Measurements from ENCODE around the gene APOBEC4. TPM values are rescaled to one million over a fixed set of nuclear protein-coding genes. Genes with fewer than 3 reads are reported as not detected.

Gene APOBEC4
- total RNA-seq, 1 experiment from 2014 or later = not detected

DNA sequence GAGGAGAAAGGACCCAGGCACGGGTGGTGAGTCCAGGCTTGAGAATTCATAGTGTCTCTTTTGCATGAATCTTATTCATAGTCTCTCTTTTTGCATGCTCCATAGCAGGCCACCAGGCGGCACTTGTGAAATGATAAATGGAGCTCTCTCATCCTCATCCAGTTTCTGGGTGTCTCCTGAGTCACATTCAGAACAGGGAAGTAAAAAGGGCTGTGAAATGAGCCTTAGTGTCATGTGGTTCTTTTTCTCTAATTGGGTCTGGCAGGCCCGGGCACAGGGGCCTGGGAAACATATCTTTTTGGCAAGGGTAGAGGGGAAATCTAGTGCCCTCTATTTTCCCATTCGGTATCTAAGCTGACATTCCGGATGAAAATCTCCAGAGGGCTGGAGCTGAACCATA is 43.8 kb downstream of the APOBEC4 start:
- Histone ChIP-seq H3K4me1 (replicated peaks; ENCODE audit: insufficient read depth) (peaks cover 60% of the 10 kb centered on the region), H3K4me3 (no peak overlapping the region), H3K36me3 (ENCODE audit: low read depth) (no peaks in the 10 kb centered on the region), H3K27ac (peak overlapping the region; percentile 94), H3F3A (ENCODE audit: insufficient read depth, low read depth) (peaks cover 35% of the 10 kb centered on the region), H3K79me2 (ENCODE audit: low read depth) (peaks cover 13% of the 10 kb centered on the region), H3K27me3 (ENCODE audit: insufficient read depth, low read depth) (no peaks in the 10 kb centered on the region), H3K9me2 (ENCODE audit: insufficient read depth) (no peaks in the 10 kb centered on the region), H3K9me3 (ENCODE audit: insufficient read depth, low read depth) (no peaks in the 10 kb centered on the region), H4K20me1 (ENCODE audit: insufficient read depth) (no peaks in the 10 kb centered on the region), H3K4me2 (peak overlapping the region; percentile 41), H2AFZ (no peak overlapping the region)
- no TSS peak for BruUV-seq (replicated peaks)
- POLR2A ChIA-PET (ENCODE audit: unreplicated experiment) = interaction anchor here (0.6 to 0.7 kb wide), 3 partner anchors 9 to 935 kb away, joined by 3 to 6 read pairs (median 3); no protein-coding TSS in a partner anchor
- TF ChIP-seq, protein P1, sequence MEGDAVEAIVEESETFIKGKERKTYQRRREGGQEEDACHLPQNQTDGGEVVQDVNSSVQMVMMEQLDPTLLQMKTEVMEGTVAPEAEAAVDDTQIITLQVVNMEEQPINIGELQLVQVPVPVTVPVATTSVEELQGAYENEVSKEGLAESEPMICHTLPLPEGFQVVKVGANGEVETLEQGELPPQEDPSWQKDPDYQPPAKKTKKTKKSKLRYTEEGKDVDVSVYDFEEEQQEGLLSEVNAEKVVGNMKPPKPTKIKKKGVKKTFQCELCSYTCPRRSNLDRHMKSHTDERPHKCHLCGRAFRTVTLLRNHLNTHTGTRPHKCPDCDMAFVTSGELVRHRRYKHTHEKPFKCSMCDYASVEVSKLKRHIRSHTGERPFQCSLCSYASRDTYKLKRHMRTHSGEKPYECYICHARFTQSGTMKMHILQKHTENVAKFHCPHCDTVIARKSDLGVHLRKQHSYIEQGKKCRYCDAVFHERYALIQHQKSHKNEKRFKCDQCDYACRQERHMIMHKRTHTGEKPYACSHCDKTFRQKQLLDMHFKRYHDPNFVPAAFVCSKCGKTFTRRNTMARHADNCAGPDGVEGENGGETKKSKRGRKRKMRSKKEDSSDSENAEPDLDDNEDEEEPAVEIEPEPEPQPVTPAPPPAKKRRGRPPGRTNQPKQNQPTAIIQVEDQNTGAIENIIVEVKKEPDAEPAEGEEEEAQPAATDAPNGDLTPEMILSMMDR (conservative IDR thresholded peaks at IDR 0.05) = peak; percentile 37; the same call in 1 of the 2 replicates
- no peak for TF ChIP-seq EZH2 (IDR thresholded peaks at IDR 0.05; ENCODE audit: low read depth)
- intact Hi-C loops (cut with micrococcal nuclease; ENCODE audit: unreplicated experiment) = no loop called here
- CTCF ChIA-PET = interaction anchor here (1.0 to 1.1 kb wide), 2 partner anchors 10 to 76 kb away, joined by 4 to 6 read pairs; no protein-coding TSS in a partner anchor
- peak; percentile 44 to 56 for DNase-seq

DNA sequence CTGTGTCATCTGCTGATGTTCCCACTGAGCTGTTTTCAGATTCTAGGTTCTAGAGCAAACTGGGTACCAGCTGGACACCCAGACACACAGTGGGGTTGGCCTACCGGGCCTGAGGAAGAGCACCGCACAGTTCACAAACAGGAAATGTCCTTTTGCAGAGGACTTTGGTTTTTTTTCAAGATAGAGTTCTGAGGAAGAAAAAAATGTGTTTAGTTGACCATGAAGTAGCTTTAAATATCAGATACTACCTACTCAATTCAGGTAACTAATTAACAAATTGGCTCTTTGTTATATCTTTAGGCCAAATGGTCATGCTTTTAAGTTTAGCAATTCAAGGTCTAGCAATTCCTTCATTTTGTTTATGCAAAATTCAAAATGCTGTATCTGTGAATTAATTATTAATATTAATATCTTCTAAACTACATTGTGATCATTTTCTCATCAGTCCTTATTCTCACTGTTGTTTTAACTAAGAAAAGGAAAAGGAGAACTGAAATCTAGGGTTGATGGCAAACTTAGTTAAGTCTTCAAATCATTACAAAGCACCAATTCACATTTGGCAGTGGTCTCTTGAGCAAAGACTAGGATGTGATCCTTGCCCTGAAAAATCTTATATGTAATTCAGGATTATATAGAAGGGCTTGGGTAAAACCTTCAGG is 45.7 kb downstream of the APOBEC4 start:
- H3F3A ChIP-seq (ENCODE audit: insufficient read depth, low read depth) = peaks cover 29% of the 10 kb centered on the region
- H3K27ac ChIP-seq = peak overlapping the region; percentile 94
- no peaks in the 10 kb centered on the region for H3K9me2 ChIP-seq (ENCODE audit: insufficient read depth)
- TF ChIP-seq, protein P1 (conservative IDR thresholded peaks at IDR 0.05) = no peak
- TF ChIP-seq EZH2 (IDR thresholded peaks at IDR 0.05; ENCODE audit: low read depth) = no peak
- ChIA-PET POLR2A (ENCODE audit: unreplicated experiment) (interaction anchor here (0.6 kb wide), 2 partner anchors 38 to 330 kb away, joined by 3 to 6 read pairs; no protein-coding TSS in a partner anchor), CTCF (no interaction called here)
- H4K20me1 ChIP-seq (ENCODE audit: insufficient read depth) = no peaks in the 10 kb centered on the region
- no peaks in the 10 kb centered on the region for H3K9me3 ChIP-seq (ENCODE audit: insufficient read depth, low read depth)
- no peaks in the 10 kb centered on the region for H3K27me3 ChIP-seq (ENCODE audit: insufficient read depth, low read depth)
- intact Hi-C loops (cut with micrococcal nuclease; ENCODE audit: unreplicated experiment) = no loop called here
- H3K4me3 ChIP-seq = no peak overlapping the region
- peak overlapping the region; percentile 41; the same call in 1 of the 2 replicates for H3K4me2 ChIP-seq
- BruUV-seq (replicated peaks) = no TSS peak
- H3K36me3 ChIP-seq (ENCODE audit: low read depth) = no peaks in the 10 kb centered on the region
- H3K4me1 ChIP-seq (replicated peaks; ENCODE audit: insufficient read depth) = peaks cover 53% of the 10 kb centered on the region
- peak in 1 of 2 experiments; percentile 17 for DNase-seq
- H2AFZ ChIP-seq = no peak overlapping the region
- peaks cover 7% of the 10 kb centered on the region for H3K79me2 ChIP-seq (ENCODE audit: low read depth)

DNA sequence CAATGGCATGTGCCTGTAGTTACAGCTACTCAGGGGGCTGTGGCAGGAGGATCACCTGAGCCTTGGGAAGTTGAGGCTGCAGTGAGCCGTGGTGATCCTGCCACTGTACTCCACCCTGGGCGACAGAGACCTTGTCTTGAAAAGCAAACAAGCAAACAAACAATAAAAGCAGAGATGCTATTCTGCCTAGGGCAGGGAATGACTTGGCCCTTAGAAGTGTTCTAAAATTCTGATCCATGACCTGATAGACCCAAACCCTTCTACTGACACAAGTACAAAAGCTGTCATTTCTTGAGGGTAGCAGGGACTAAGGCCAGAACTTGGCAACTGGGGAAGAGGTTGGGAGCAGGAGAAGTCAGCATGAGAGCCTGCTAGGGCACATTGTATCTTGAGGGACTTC is 47.2 kb downstream of the APOBEC4 start:
- Histone ChIP-seq H3K9me2 (ENCODE audit: insufficient read depth) (no peaks in the 10 kb centered on the region), H3K4me2 (no peak overlapping the region), H3K4me1 (replicated peaks; ENCODE audit: insufficient read depth) (peaks cover 39% of the 10 kb centered on the region), H3K79me2 (ENCODE audit: low read depth) (no peaks in the 10 kb centered on the region), H4K20me1 (ENCODE audit: insufficient read depth) (no peaks in the 10 kb centered on the region), H3K4me3 (no peak overlapping the region), H3K27ac (no peak overlapping the region), H3F3A (ENCODE audit: insufficient read depth, low read depth) (peaks cover 20% of the 10 kb centered on the region), H2AFZ (no peak overlapping the region), H3K36me3 (ENCODE audit: low read depth) (no peaks in the 10 kb centered on the region), H3K9me3 (ENCODE audit: insufficient read depth, low read depth) (no peaks in the 10 kb centered on the region), H3K27me3 (ENCODE audit: insufficient read depth, low read depth) (no peaks in the 10 kb centered on the region)
- CTCF ChIA-PET = no interaction called here
- POLR2A ChIA-PET (ENCODE audit: unreplicated experiment) = interaction anchor here (0.6 kb wide), 1 partner anchor 37 kb away, joined by 3 read pairs; no protein-coding TSS in a partner anchor
- intact Hi-C loops (cut with micrococcal nuclease; ENCODE audit: unreplicated experiment) = no loop called here
- no peak for DNase-seq
- TF ChIP-seq, protein P1 (conservative IDR thresholded peaks at IDR 0.05) = no peak
- TF ChIP-seq EZH2 (IDR thresholded peaks at IDR 0.05; ENCODE audit: low read depth) = no peak
- BruUV-seq (replicated peaks) = no TSS peak

All from PC-9 (cell line).